Prostate gland (tissue), 2 donors: ENCODE results near the gene EXOC3.

Source experiments
- CTCF ChIP-seq, 4 experiments: fragments of 200-600 bp in 2 of 4; fragments of 450-650 bp in 2 of 4; sonication (generic) in 2 of 4; IDR thresholded peaks; 1 replicate in 3 of 4; 2 replicates in 1 of 4; pipeline ENCODE4 v1.5.1; 2016 to 2019; ENCODE audit warnings: antibody characterized with exemption in 4 of 4, mild to moderate bottlenecking in 2 of 4, moderate library complexity in 2 of 4
- POLR2AphosphoS5 ChIP-seq: sonication (generic); formaldehyde crosslinking; IDR thresholded peaks from one replicate; pipeline ENCODE4 v1.6.1; 2017; ENCODE audit warnings: antibody characterized with exemption

- TF ChIP-seq POLR2AphosphoS5 = no peak
- no peak for TF ChIP-seq CTCF (IDR thresholded peaks at IDR 0.05)
Observed at GRCh38 chr5:422323-423232, 20.4 kb upstream of the EXOC3 start.
